ENCODE results near the gene PIEZO1. TPM values are rescaled to one million over a fixed set of nuclear protein-coding genes. Genes with fewer than 3 reads are reported as not detected.

Gene PIEZO1
- total and polyA plus RNA-seq, 8 donors: 75.3 to 193 (median 103) TPM

GRCh38 chr16:88739139-88739976 lies 45.7 kb downstream of the PIEZO1 start:
- intact Hi-C loops (cut with DNase I): loop anchor here (5.0 kb wide), 1 partner anchor 48 kb away; the partner anchor contains the start of gene PIEZO1 (in 2 of the 2)
- Histone ChIP-seq H3K27ac (no peak overlapping the region), H3K9me3 (no peaks in the 10 kb centered on the region), H3K4me3 (no peak overlapping the region), H3K4me1 (peaks cover under 1 to 15% of the 10 kb centered on the region in 2 donors), H3K27me3 (no peaks in the 10 kb centered on the region), H3K36me3 (peaks cover 0 to 77% of the 10 kb centered on the region in 2 donors)
- no peak for TF ChIP-seq CTCF (IDR thresholded peaks at IDR 0.05)
- DNase-seq: no peak
- no peak for ATAC-seq

GRCh38 chr16:88738151-88739084 lies 46.6 kb downstream of the PIEZO1 start:
- DNase-seq: no peak
- Histone ChIP-seq H3K36me3 (peaks cover 0 to 86% of the 10 kb centered on the region in 2 donors), H3K4me1 (peaks cover 0 to 6% of the 10 kb centered on the region in 2 donors), H3K9me3 (no peaks in the 10 kb centered on the region), H3K27ac (no peak overlapping the region), H3K27me3 (no peaks in the 10 kb centered on the region), H3K4me3 (no peak overlapping the region)
- TF ChIP-seq CTCF (IDR thresholded peaks at IDR 0.05): no peak
- intact Hi-C loops (cut with DNase I): loop anchor here (5.0 kb wide), 1 partner anchor 49 kb away; the partner anchor contains the start of gene PIEZO1 (in 2 of the 2)
- ATAC-seq: no peak

GRCh38 chr16:88737298-88738150 lies 47.5 kb downstream of the PIEZO1 start:
- H3K36me3 ChIP-seq: peaks cover 0 to 90% of the 10 kb centered on the region in 2 donors
- H3K27ac ChIP-seq: no peak overlapping the region
- intact Hi-C loops (cut with DNase I): loop anchor here (5.0 kb wide), 1 partner anchor 50 kb away; the partner anchor contains the start of gene PIEZO1 (in 2 of the 2)
- peaks cover 0 to 6% of the 10 kb centered on the region in 2 donors for H3K4me1 ChIP-seq
- DNase-seq: peak; percentile 42 to 94 (median 72)
- H3K4me3 ChIP-seq: no peak overlapping the region
- H3K27me3 ChIP-seq: no peaks in the 10 kb centered on the region
- no peaks in the 10 kb centered on the region for H3K9me3 ChIP-seq
- TF ChIP-seq CTCF (IDR thresholded peaks at IDR 0.05): peak; percentile 98 to 100
- ATAC-seq: peak; percentile 88

GRCh38 chr16:88736496-88736895 lies 48.5 kb downstream of the PIEZO1 start:
- TF ChIP-seq CTCF (IDR thresholded peaks at IDR 0.05): no peak
- Histone ChIP-seq H3K9me3 (no peaks in the 10 kb centered on the region), H3K4me3 (no peak overlapping the region), H3K4me1 (peaks cover 0 to 6% of the 10 kb centered on the region in 2 donors), H3K36me3 (peaks cover 0 to 91% of the 10 kb centered on the region in 2 donors), H3K27ac (no peak overlapping the region), H3K27me3 (no peaks in the 10 kb centered on the region)
- intact Hi-C loops (cut with DNase I): loop anchor here (5.0 kb wide), 1 partner anchor 51 kb away; the partner anchor contains the start of gene PIEZO1 (in 2 of the 2)
- ATAC-seq (no peak), DNase-seq (no peak)

Measured in left lung (tissue), 10 donors.